Kidney (tissue), 14 donors: ENCODE data around the gene CEP68. TPM values are rescaled to one million over a fixed set of nuclear protein-coding genes. Genes with fewer than 3 reads are reported as not detected.

ENCODE experiments used
- DNase-seq, 5 donors: peaks; one replicate each; pipeline ENCODE4 v3.0.0-alpha.2; 2013 to 2020
- FAIRE-seq: peaks from 2 replicates; lab custom pipeline; 2012; peaks lifted over from hg19 to GRCh38; lab: Jason Lieb, UNC
- H3K27ac ChIP-seq, 2 donors: one replicate each; pipeline ENCODE4 v1.7.0; 2013; ENCODE audit warnings: low read depth in 2 of 2, low read length in 2 of 2, inconsistent platforms in 1 of 2
- H3K27me3 ChIP-seq: one replicate; pipeline ENCODE4 v1.7.1; 2013; ENCODE audit warnings: low read length, inconsistent platforms; ENCODE audit not compliant: control insufficient read depth, insufficient read depth
- H3K36me3 ChIP-seq, 3 donors: one replicate each; pipeline versions ENCODE4 v1.7.0 to v1.7.1; 2013; ENCODE audit warnings: low read length in 3 of 3, control low read depth in 1 of 3, inconsistent platforms in 1 of 3; ENCODE audit not compliant: insufficient read depth in 3 of 3, control insufficient read depth in 2 of 3
- H3K4me1 ChIP-seq, 3 donors: one replicate each; pipeline versions ENCODE4 v1.7.0 to v1.7.1; 2013; ENCODE audit warnings: low read length in 3 of 3, inconsistent platforms in 1 of 3, low read depth in 1 of 3; ENCODE audit not compliant: control insufficient read depth in 2 of 3, insufficient read depth in 2 of 3
- H3K4me3 ChIP-seq, 3 donors: one replicate each; pipeline versions ENCODE4 v1.7.0 to v1.8.1; 2013; ENCODE audit warnings: low read length in 3 of 3, control low read depth in 1 of 3, inconsistent platforms in 1 of 3
- H3K9ac ChIP-seq, 3 donors: one replicate each; pipeline versions ENCODE4 v1.7.0 to v1.7.1; 2013; ENCODE audit warnings: low read length in 3 of 3, control low read depth in 1 of 3, inconsistent platforms in 1 of 3
- H3K9me3 ChIP-seq, 3 donors: one replicate each; pipeline versions ENCODE4 v1.7.0 to v1.7.1; 2013; ENCODE audit warnings: low read length in 3 of 3, control low read depth in 1 of 3, inconsistent platforms in 1 of 3; ENCODE audit not compliant: control insufficient read depth in 2 of 3, insufficient read depth in 1 of 3
- intact Hi-C: fragments of 100-400 bp; cut with DNase I; formaldehyde crosslinking; loops from one replicate; pipeline ENCODE4 v1.11.1; 2022
- polyA plus RNA-seq: library from polyadenylated mRNA; stranded (reverse); fragments of 350-450 nt; fragmentation: Illumina TruSeq; extraction: RNeasy Lipid Tissue Mini Kit (QIAGEN cat#74804); gene quantifications from one replicate; pipeline ENCODE4 v1.2.3, GENCODE V29; 2014; ENCODE audit warnings: low read depth, low replicate concordance; ENCODE audit not compliant: insufficient read depth
- total RNA-seq: library from RNA; stranded (reverse); fragmentation: NEBNext Ultra II Directional; extraction: Animal tissue kit (Norgen Biotek cat#: 25700); gene quantifications from one replicate; pipeline ENCODE4 v1.2.1, GENCODE V29; 2021
- TF ChIP-seq, protein P1 (sequence below): IDR thresholded peaks from 3 replicates; pipeline ENCODE4 v1.5.1; 2012; ENCODE audit warnings: mild to moderate bottlenecking, moderate library complexity, borderline replicate concordance; ENCODE audit not compliant: insufficient read depth; ENCODE audit errors: extremely low read depth
- donor health status: control.
- donor health status: control.
- donor health status: control.
- donor health status: control.
- donor health status: control.
- donor health status: DM: yes; HTN: yes; CAD: no.
- donor health status: Normal renal cell carcinoma (clear cell type).

The CEP68 gene
- total and polyA plus RNA-seq, 2 donors from 2014 or later = 5.6 to 20.3 TPM

DNA sequence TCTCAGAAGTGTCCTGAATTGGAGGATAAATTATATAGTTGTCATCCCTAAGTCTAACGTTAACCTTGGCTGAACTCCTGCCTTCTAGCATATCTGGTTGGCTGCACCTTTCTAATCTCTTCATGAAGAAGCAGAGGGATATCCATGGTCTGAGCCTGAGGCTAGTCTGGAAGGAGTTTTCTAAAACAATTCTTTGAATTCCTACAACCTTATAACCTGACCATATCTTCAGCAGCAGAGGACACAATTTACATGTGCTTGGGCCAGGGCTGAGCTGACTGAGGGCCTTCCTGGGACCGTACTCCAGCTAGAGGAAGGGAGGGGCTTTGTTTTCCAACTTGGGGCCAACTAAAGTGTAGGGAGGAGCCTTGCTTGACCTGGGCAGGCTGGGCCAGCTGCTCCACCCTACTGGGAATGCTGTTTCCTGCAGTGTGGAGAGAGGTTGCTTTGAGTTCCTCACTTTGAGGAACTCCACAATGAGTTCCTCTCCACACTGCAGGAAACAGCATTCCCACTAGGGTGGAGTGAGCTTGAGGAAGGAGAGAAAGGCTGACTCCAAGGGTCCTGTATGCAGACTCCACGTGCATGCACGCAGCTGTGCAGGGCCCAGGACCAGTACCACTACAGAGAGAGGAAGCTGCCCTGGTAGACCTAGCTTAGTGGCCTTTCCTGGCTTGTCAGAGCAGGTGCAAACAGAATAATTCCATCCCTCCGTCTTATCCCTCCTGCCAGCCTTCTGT lies 19.6 kb downstream of the CEP68 start:
- Histone ChIP-seq H3K9me3 (no peaks in the 10 kb centered on the region), H3K9ac (no peak overlapping the region), H3K4me1 (peaks cover 0 to 12% (median 9%) of the 10 kb centered on the region in 3 donors), H3K4me3 (no peak overlapping the region), H3K27ac (peak overlapping the region in 1 of 2 donors; percentile 19), H3K27me3 (no peaks in the 10 kb centered on the region), H3K36me3 (peaks cover 13 to 20% (median 16%) of the 10 kb centered on the region in 3 donors)
- intact Hi-C loops = no loop called here
- FAIRE-seq = no peak
- TF ChIP-seq, protein P1, sequence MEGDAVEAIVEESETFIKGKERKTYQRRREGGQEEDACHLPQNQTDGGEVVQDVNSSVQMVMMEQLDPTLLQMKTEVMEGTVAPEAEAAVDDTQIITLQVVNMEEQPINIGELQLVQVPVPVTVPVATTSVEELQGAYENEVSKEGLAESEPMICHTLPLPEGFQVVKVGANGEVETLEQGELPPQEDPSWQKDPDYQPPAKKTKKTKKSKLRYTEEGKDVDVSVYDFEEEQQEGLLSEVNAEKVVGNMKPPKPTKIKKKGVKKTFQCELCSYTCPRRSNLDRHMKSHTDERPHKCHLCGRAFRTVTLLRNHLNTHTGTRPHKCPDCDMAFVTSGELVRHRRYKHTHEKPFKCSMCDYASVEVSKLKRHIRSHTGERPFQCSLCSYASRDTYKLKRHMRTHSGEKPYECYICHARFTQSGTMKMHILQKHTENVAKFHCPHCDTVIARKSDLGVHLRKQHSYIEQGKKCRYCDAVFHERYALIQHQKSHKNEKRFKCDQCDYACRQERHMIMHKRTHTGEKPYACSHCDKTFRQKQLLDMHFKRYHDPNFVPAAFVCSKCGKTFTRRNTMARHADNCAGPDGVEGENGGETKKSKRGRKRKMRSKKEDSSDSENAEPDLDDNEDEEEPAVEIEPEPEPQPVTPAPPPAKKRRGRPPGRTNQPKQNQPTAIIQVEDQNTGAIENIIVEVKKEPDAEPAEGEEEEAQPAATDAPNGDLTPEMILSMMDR = no peak
- DNase-seq = peak in 2 of 5 donors; percentile 40 to 81

DNA sequence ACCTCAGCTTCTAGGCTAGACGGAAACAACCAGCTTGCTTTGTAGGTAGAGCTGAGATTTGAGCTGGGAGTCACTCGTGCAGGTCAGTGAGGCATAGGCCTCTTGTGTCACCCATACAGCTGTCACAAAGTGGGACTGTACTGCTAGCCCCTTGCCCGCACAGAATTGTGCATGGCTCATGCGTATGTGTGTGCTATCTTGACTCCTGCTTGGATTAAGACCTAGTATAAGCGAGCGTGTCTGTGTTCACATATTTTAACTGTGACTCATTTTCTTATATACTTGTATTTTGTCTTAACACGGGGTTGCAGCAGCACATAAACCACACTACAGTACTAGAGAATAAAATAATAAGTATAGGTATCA lies 20.1 kb downstream of the CEP68 start:
- TF ChIP-seq, protein P1 = no peak
- no peak for FAIRE-seq

DNA sequence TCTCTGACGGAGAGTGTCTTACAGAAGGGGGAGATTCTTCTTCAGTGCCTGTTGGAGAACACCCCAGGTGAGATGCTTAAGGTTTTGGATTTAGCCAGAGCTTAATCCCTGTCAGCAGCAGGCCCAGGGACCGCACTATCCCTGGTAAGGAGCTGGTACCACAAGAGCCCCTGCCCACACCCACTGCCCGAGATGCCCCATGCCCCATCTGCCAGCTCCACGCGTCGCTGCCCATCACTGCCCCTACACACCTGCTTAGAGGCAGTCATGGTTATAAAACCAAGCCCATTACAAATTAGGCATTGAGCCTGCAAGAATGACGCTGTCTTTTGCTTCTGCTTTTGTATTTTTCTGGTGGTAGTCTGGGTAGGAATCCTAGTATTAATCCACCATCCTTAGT lies 21.7 kb downstream of the CEP68 start:
- Histone ChIP-seq H3K9ac (no peak overlapping the region), H3K4me3 (no peak overlapping the region), H3K9me3 (no peaks in the 10 kb centered on the region), H3K27ac (no peak overlapping the region), H3K27me3 (no peaks in the 10 kb centered on the region), H3K36me3 (peaks cover 9 to 20% (median 19%) of the 10 kb centered on the region in 3 donors), H3K4me1 (peaks cover 0 to 12% (median 9%) of the 10 kb centered on the region in 3 donors)
- DNase-seq (no peak), FAIRE-seq (no peak)
- TF ChIP-seq, protein P1 = no peak
- intact Hi-C loops = no loop called here

More for the DNA sequence above, 20.1 kb downstream of the CEP68 start:
- Histone ChIP-seq H3K4me3 (no peak overlapping the region), H3K9me3 (no peaks in the 10 kb centered on the region), H3K27ac (no peak overlapping the region), H3K4me1 (peaks cover 0 to 12% (median 9%) of the 10 kb centered on the region in 3 donors), H3K27me3 (no peaks in the 10 kb centered on the region), H3K9ac (no peak overlapping the region), H3K36me3 (peaks cover 11 to 16% (median 16%) of the 10 kb centered on the region in 3 donors)
- no peak for DNase-seq
- intact Hi-C loops = no loop called here
